Measurements from ENCODE around the gene AFAP1L2.
A peak's percentile ranks its signal among the peaks of the same experiment; 100 is the strongest.

The AFAP1L2 gene

DNA sequence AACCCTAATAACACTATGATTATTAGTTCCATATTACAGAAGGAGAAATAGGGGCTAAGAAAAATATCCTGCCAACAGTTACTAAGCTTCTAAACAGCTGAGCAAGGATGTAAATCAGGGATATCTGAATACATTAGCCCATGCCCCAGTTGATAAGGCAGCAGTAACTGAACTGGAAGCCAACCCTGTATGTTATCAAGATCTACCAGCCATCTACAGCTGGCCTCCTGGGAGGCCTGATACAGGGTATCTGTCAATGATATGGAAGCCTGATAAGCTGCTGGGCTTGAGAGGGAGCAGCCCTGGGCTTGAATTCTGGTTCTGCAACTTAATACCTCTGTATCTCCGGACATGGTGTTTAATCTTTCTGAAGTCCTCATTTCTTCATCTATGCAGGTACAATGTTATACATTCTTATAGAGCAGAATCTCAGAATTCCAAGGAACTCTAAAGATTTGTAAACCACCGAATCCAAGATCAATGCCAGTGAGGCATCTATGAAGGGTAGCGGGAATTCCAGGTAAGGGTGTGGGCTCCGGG lies 37.9 kb upstream of the AFAP1L2 start:
- no peaks in the 10 kb centered on the region for H3K27me3 Mint-ChIP-seq (ENCODE audit: low read depth)
- peaks cover 58% of the 10 kb centered on the region for H3K36me3 Mint-ChIP-seq (ENCODE audit: low read depth)
- TF ChIP-seq, protein P1, sequence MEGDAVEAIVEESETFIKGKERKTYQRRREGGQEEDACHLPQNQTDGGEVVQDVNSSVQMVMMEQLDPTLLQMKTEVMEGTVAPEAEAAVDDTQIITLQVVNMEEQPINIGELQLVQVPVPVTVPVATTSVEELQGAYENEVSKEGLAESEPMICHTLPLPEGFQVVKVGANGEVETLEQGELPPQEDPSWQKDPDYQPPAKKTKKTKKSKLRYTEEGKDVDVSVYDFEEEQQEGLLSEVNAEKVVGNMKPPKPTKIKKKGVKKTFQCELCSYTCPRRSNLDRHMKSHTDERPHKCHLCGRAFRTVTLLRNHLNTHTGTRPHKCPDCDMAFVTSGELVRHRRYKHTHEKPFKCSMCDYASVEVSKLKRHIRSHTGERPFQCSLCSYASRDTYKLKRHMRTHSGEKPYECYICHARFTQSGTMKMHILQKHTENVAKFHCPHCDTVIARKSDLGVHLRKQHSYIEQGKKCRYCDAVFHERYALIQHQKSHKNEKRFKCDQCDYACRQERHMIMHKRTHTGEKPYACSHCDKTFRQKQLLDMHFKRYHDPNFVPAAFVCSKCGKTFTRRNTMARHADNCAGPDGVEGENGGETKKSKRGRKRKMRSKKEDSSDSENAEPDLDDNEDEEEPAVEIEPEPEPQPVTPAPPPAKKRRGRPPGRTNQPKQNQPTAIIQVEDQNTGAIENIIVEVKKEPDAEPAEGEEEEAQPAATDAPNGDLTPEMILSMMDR (IDR thresholded peaks at IDR 0.05; ENCODE audit: unreplicated experiment in 3 of 3) = no peak

DNA sequence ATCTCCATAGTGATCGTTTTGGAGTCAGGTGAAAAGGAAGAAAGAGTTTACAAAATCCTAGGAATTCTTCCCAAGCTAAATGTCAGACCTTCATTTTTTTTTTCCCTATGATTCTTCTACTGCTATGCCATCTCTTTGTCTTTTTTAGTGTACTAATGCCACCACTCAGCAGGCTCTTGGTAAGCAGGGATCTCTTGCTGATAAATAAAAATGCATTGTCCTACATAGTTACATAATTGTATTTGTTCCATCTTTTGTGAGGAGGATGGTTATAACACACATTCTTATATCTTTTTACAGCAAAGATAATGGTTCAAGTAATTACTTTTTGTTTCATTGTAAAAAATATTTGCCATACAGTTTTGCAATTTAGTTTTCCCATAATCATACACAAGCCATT lies 36.8 kb upstream of the AFAP1L2 start:
- Mint-ChIP-seq H3K27me3 (ENCODE audit: low read depth) (no peaks in the 10 kb centered on the region), H3K4me1 (peaks cover 3% of the 10 kb centered on the region), H3K36me3 (ENCODE audit: low read depth) (peaks cover 61% of the 10 kb centered on the region), H3K9me3 (no peaks in the 10 kb centered on the region), H3K4me3 (no peak overlapping the region), H3K27ac (no peak overlapping the region)
- TF ChIP-seq, protein P1 (IDR thresholded peaks at IDR 0.05; ENCODE audit: unreplicated experiment in 3 of 3) = no peak

More for the DNA sequence above, 37.9 kb upstream of the AFAP1L2 start:
- H3K27ac Mint-ChIP-seq = no peak overlapping the region
- H3K4me3 Mint-ChIP-seq = no peak overlapping the region
- no peaks in the 10 kb centered on the region for H3K9me3 Mint-ChIP-seq
- peaks cover 11% of the 10 kb centered on the region for H3K4me1 Mint-ChIP-seq

DNA sequence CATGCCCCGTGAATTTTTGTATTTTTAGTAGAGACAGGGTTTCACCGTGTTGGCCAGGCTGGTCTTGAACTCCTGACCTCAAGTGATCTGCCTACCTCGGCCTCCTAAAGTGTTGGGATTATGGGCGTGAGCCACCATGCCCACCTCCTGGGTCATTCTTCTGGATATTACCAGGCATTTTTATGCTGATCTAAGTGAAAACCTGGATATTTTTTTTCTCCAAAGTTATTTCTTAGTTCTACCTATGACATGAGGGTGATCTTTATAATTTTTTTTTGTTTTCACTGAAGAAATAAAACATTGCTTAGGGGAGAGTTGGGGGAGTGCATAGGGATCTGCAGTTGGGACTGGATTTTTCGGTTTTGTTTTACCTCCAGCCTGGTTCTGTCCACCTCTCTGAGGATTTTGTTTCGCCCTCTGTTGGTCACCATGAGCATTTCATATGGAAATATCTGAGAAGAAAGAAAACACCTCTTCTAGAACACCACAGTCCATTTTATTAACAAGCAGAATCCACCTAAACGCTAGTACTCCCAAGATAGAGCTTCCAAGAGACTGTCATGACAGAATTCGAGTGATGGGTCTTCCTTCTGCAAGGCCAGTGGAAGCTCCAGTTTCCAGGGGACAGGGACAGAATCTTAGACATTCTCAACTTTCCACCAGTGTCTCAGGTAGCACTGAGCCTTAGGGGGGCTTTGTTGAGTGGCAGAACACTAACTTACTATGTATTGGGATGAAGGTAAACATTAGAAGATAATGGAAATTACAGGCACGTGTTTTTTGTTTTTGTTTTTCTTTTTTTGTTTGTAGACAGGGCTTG lies 33.4 kb upstream of the AFAP1L2 start:
- H3K27me3 Mint-ChIP-seq (ENCODE audit: low read depth) = no peaks in the 10 kb centered on the region
- H3K4me3 Mint-ChIP-seq = no peak overlapping the region

DNA sequence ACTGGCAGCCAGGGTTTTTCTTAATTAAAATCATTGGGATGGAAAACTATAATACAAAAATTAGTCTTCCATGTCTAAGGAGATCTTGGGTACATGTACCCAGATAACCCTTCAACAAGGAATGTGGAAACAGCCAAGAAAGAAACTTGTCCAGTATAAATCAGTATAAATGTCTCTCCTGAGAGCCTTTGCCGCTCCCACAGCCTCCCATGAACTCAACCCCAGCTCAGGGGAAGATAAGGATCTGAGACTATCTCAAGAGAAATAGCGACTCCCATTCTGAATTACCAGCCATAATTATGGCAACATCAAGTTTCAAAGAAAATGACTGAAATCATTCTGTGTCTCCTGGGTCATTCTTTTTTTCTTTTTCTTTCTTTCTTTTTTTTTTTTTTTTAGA lies 32.6 kb upstream of the AFAP1L2 start:
- H3K4me1 Mint-ChIP-seq = no peaks in the 10 kb centered on the region
- no peak overlapping the region for H3K27ac Mint-ChIP-seq
- peaks cover 73% of the 10 kb centered on the region for H3K36me3 Mint-ChIP-seq (ENCODE audit: low read depth)
- H3K4me3 Mint-ChIP-seq = no peak overlapping the region
- no peaks in the 10 kb centered on the region for H3K9me3 Mint-ChIP-seq
- no peaks in the 10 kb centered on the region for H3K27me3 Mint-ChIP-seq (ENCODE audit: low read depth)
- TF ChIP-seq, protein P1 (IDR thresholded peaks at IDR 0.05; ENCODE audit: unreplicated experiment in 3 of 3) = no peak

More for the DNA sequence above, 33.4 kb upstream of the AFAP1L2 start:
- peaks cover 73% of the 10 kb centered on the region for H3K36me3 Mint-ChIP-seq (ENCODE audit: low read depth)
- no peaks in the 10 kb centered on the region for H3K9me3 Mint-ChIP-seq
- H3K27ac Mint-ChIP-seq = no peak overlapping the region
- H3K4me1 Mint-ChIP-seq = no peaks in the 10 kb centered on the region
- TF ChIP-seq, protein P1 (IDR thresholded peaks at IDR 0.05; ENCODE audit: unreplicated experiment in 3 of 3) = peak; percentile 29 to 53 (median 50)

DNA sequence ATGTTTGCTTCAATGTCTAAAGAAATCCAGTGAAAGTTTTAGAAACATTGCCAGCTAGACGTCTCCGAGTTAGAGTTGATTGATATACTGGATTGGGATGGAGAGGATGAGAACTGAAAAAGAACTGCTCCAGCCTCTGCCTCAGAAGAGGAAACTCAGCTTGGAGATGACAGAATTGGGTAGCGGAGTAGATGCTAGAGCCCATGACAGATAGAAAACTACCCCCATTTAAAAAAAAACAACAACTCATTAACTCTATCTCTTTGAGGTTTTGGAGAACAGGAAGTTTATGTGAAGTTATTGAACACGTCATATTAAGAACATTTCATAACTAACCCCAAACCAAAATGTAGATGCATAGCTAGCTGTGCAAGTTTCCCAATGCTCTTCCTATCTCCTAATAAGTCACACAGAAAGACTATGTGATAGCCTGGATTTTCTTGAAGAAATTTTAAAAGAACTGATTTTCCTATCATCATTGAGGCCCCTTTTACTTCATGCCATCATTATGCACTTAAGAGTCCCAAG lies 28.3 kb upstream of the AFAP1L2 start:
- Mint-ChIP-seq H3K4me3 (no peak overlapping the region), H3K36me3 (ENCODE audit: low read depth) (peaks cover 54% of the 10 kb centered on the region), H3K27ac (no peak overlapping the region), H3K27me3 (ENCODE audit: low read depth) (peaks cover 10% of the 10 kb centered on the region), H3K9me3 (no peaks in the 10 kb centered on the region), H3K4me1 (no peaks in the 10 kb centered on the region)
- TF ChIP-seq, protein P1 (IDR thresholded peaks at IDR 0.05; ENCODE audit: unreplicated experiment in 3 of 3) = no peak

Data from nephron (organoid).